Vagina (tissue), 2 donors: ENCODE measurements around the gene PHF24. TPM values are rescaled to one million over a fixed set of nuclear protein-coding genes. Genes with fewer than 3 reads are reported as not detected.

Experiments
- DNase-seq, 2 donors: peaks; one replicate each; pipeline ENCODE4 v3.0.0-alpha.2; 2017; ENCODE audit errors: extremely low spot score in 2 of 2
- H3K27ac ChIP-seq: fragments of 200-600 bp; sonication (generic); one replicate; pipeline ENCODE4 v1.5.1; 2019
- H3K27me3 ChIP-seq: fragments of 200-600 bp; sonication (generic); one replicate; pipeline ENCODE4 v1.5.1; 2019
- H3K36me3 ChIP-seq, 2 donors: fragments of 200-600 bp; sonication (generic); one replicate each; pipeline ENCODE4 v1.5.1; 2017 to 2019
- H3K4me1 ChIP-seq: fragments of 200-600 bp; sonication (generic); one replicate; pipeline ENCODE4 v1.5.1; 2019
- H3K4me3 ChIP-seq, 2 donors: fragments of 200-600 bp; sonication (generic); 1 replicate in 1 of 2; 2 replicates in 1 of 2; pipeline ENCODE4 v1.5.1; 2016 to 2019
- H3K9me3 ChIP-seq: fragments of 200-600 bp; sonication (generic); one replicate; pipeline ENCODE4 v1.5.1; 2019
- CTCF ChIP-seq, 3 experiments: fragments of 450-650 bp in 2 of 3; fragments of 200-600 bp in 1 of 3; sonication (generic) in 1 of 3; IDR thresholded peaks; one replicate each; pipeline ENCODE4 v1.5.1; 2017 to 2019; ENCODE audit warnings: antibody characterized with exemption in 3 of 3, mild to moderate bottlenecking in 2 of 3, moderate library complexity in 2 of 3
- POLR2A ChIP-seq, 2 donors: fragments of 450-650 bp; IDR thresholded peaks; one replicate each; pipeline ENCODE4 v1.6.1; 2017; ENCODE audit warnings: antibody characterized with exemption in 2 of 2, mild to moderate bottlenecking in 2 of 2, moderate library complexity in 2 of 2
- POLR2AphosphoS5 ChIP-seq, 2 donors: sonication (generic); formaldehyde crosslinking; IDR thresholded peaks; one replicate each; pipeline ENCODE4 v1.9.0; 2017; ENCODE audit warnings: antibody characterized with exemption in 2 of 2, mild to moderate bottlenecking in 2 of 2, low read depth in 1 of 2; ENCODE audit not compliant: insufficient read depth in 1 of 2
- intact Hi-C: fragments of 100-400 bp; cut with DNase I; formaldehyde crosslinking; loops from one replicate; pipeline ENCODE4 v1.15.1; 2023
- total RNA-seq: library from RNA; depleted of rRNA; stranded (reverse); fragments of >200 nt; gene quantifications from one replicate; pipeline ENCODE4 v1.2.3, GENCODE V29; 2016

The PHF24 gene
- total RNA-seq, 1 donor from 2014 or later: 0.25 TPM

- intact Hi-C loops: no loop called here
- Histone ChIP-seq H3K4me3 (no peak overlapping the region), H3K4me1 (peaks cover 50% of the 10 kb centered on the region), H3K36me3 (peaks cover 0 to 5% of the 10 kb centered on the region in 2 donors), H3K9me3 (no peaks in the 10 kb centered on the region), H3K27me3 (no peaks in the 10 kb centered on the region), H3K27ac (peak overlapping the region; percentile 90)
- DNase-seq: peak; percentile 49 to 74
- TF ChIP-seq POLR2A (IDR thresholded peaks at IDR 0.05) (no peak), POLR2AphosphoS5 (IDR thresholded peaks at IDR 0.05; ENCODE audit: insufficient read depth in 1 of 2, low read depth in 1 of 2) (no peak), CTCF (IDR thresholded peaks at IDR 0.05) (peak in 2 of 3 experiments; percentile 24 to 45)
These were observed 36.3 kb downstream of the PHF24 start for GRCh38 chr9:34994260-34994899.

GRCh38 chr9:34994900-34995669 is 37.0 kb downstream of the PHF24 start:
- H3K4me1 ChIP-seq: peaks cover 48% of the 10 kb centered on the region
- intact Hi-C loops: no loop called here
- peak; percentile 52 to 79 for DNase-seq

GRCh38 chr9:34995670-34996060 is 37.6 kb downstream of the PHF24 start:
- H3K9me3 ChIP-seq: no peaks in the 10 kb centered on the region
- H3K4me3 ChIP-seq: no peak overlapping the region
- TF ChIP-seq POLR2A (IDR thresholded peaks at IDR 0.05): no peak
- no peak for TF ChIP-seq POLR2AphosphoS5 (IDR thresholded peaks at IDR 0.05; ENCODE audit: insufficient read depth in 1 of 2, low read depth in 1 of 2)
- TF ChIP-seq CTCF (IDR thresholded peaks at IDR 0.05): no peak
- H3K27ac ChIP-seq: peak overlapping the region; percentile 90
- H3K36me3 ChIP-seq: peaks cover 0 to 5% of the 10 kb centered on the region in 2 donors
- no peaks in the 10 kb centered on the region for H3K27me3 ChIP-seq
- H3K4me1 ChIP-seq: peaks cover 42% of the 10 kb centered on the region
- DNase-seq: no peak
- intact Hi-C loops: no loop called here

More at GRCh38 chr9:34994900-34995669, 37.0 kb downstream of the PHF24 start:
- Histone ChIP-seq H3K27ac (peak overlapping the region; percentile 90), H3K27me3 (no peaks in the 10 kb centered on the region), H3K9me3 (no peaks in the 10 kb centered on the region), H3K4me3 (no peak overlapping the region), H3K36me3 (peaks cover 0 to 5% of the 10 kb centered on the region in 2 donors)
- TF ChIP-seq CTCF (IDR thresholded peaks at IDR 0.05) (no peak), POLR2AphosphoS5 (IDR thresholded peaks at IDR 0.05; ENCODE audit: insufficient read depth in 1 of 2, low read depth in 1 of 2) (peak in 1 of 2 donors; percentile 25), POLR2A (IDR thresholded peaks at IDR 0.05) (no peak)

GRCh38 chr9:34996181-34996904 is 38.3 kb downstream of the PHF24 start:
- H3K4me1 ChIP-seq: peaks cover 38% of the 10 kb centered on the region
- peak in 1 of 2 donors; percentile 93 for DNase-seq
- H3K27me3 ChIP-seq: no peaks in the 10 kb centered on the region
- no peak overlapping the region for H3K27ac ChIP-seq
- no peaks in the 10 kb centered on the region for H3K9me3 ChIP-seq
- intact Hi-C loops: no loop called here
- peaks cover 0 to 5% of the 10 kb centered on the region in 2 donors for H3K36me3 ChIP-seq
- no peak for TF ChIP-seq POLR2A (IDR thresholded peaks at IDR 0.05)
- TF ChIP-seq CTCF (IDR thresholded peaks at IDR 0.05): no peak
- TF ChIP-seq POLR2AphosphoS5 (IDR thresholded peaks at IDR 0.05; ENCODE audit: insufficient read depth in 1 of 2, low read depth in 1 of 2): no peak
- H3K4me3 ChIP-seq: no peak overlapping the region
